Measurements from ENCODE around the gene FBXW5.

Gene FBXW5, protein sequence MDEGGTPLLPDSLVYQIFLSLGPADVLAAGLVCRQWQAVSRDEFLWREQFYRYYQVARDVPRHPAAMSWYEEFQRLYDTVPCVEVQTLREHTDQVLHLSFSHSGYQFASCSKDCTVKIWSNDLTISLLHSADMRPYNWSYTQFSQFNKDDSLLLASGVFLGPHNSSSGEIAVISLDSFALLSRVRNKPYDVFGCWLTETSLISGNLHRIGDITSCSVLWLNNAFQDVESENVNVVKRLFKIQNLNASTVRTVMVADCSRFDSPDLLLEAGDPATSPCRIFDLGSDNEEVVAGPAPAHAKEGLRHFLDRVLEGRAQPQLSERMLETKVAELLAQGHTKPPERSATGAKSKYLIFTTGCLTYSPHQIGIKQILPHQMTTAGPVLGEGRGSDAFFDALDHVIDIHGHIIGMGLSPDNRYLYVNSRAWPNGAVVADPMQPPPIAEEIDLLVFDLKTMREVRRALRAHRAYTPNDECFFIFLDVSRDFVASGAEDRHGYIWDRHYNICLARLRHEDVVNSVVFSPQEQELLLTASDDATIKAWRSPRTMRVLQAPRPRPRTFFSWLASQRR

GRCh38 chr9:136944519-136945332, at the start of gene FBXW5, which contains the start of gene C8G:
TSS of gene FBXW5 (minus strand) at chr9:136944738. CDS start at chr9:136944083, 655 bp downstream.
TSS of gene C8G (plus strand) at chr9:136945243. CDS start at chr9:136945321, 78 bp downstream.
- peaks cover 28% of the 10 kb centered on the region for H3K4me1 ChIP-seq (ENCODE audit: low read length)
- no peaks in the 10 kb centered on the region for H3K9me3 ChIP-seq (ENCODE audit: insufficient read depth, low read length)
- no peaks in the 10 kb centered on the region for H4K20me1 ChIP-seq (ENCODE audit: insufficient read depth, low read length)
- peaks cover 26% of the 10 kb centered on the region for H3K36me3 ChIP-seq (replicated peaks; ENCODE audit: low read depth, low read length)
- peak within 1 kb of the TSS; percentile 96 for H3K4me3 ChIP-seq (ENCODE audit: low read length)
- peak within 1 kb of the TSS; percentile 83 for H3K9ac ChIP-seq (ENCODE audit: low read length)
- peak within 1 kb of the TSS; percentile 56 for H3K27ac ChIP-seq (ENCODE audit: low read length)
- H3K4me2 ChIP-seq (ENCODE audit: low read length): peak within 1 kb of the TSS; percentile 83
- H3K27me3 ChIP-seq (ENCODE audit: low read depth, low read length): no peaks in the 10 kb centered on the region
- peaks cover 18% of the 10 kb centered on the region for H3K79me2 ChIP-seq (ENCODE audit: low read length)
- peak within 1 kb of the TSS; percentile 36; the same call in 1 of the 2 replicates for H2AFZ ChIP-seq (ENCODE audit: low read depth, low read length)
- TF ChIP-seq EZH2phosphoT487 (IDR thresholded peaks at IDR 0.05; ENCODE audit: low read depth) (no peak), CTCF (IDR thresholded peaks at IDR 0.05; ENCODE audit: low read depth, low read length) (peak; percentile 82)

DNA sequence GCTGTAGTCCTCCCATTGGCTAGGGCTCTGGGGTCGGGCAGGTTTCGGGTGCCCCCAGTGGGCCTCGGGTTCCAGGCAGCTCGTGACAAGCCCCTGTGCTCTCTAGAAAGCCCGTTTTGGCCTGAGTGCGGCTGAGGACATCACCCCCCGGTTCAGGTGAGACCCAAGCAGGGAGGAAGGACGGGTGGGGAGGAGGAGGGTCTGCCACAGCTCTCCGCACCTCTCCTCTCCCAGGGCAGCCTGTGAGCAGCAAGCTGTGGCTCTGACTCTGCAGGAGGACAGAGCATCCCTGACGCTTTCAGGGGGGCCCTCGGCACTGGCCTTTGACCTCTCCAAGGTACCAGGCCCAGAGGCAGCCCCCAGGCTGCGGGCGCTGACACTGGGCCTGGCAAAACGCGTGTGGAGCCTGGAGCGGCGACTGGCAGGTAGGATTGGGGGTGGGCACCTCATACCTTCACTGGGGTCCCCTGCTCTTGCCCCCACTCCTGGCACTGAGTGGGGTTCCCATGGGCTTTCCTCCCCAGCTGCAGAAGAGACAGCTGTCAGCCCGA, 48.4 kb upstream of the FBXW5 start:
- Histone ChIP-seq H3K4me3 (ENCODE audit: low read length) (peak overlapping the region; percentile 87), H3K36me3 (replicated peaks; ENCODE audit: low read depth, low read length) (peaks cover 7% of the 10 kb centered on the region), H3K27me3 (ENCODE audit: low read depth, low read length) (peaks cover 15% of the 10 kb centered on the region), H3K4me1 (ENCODE audit: low read length) (peaks cover 15% of the 10 kb centered on the region; the same call in 1 of the 2 replicates), H2AFZ (ENCODE audit: low read depth, low read length) (no peak overlapping the region), H4K20me1 (ENCODE audit: insufficient read depth, low read length) (no peaks in the 10 kb centered on the region), H3K9me3 (ENCODE audit: insufficient read depth, low read length) (no peaks in the 10 kb centered on the region), H3K4me2 (ENCODE audit: low read length) (peak overlapping the region; percentile 96), H3K9ac (ENCODE audit: low read length) (peak overlapping the region; percentile 72), H3K79me2 (ENCODE audit: low read length) (peaks cover 8% of the 10 kb centered on the region; the same call in 1 of the 2 replicates), H3K27ac (ENCODE audit: low read length) (peak overlapping the region; percentile 70)
- no peak for TF ChIP-seq CTCF (IDR thresholded peaks at IDR 0.05; ENCODE audit: low read depth, low read length)
- no peak for TF ChIP-seq EZH2phosphoT487 (IDR thresholded peaks at IDR 0.05; ENCODE audit: low read depth)

DNA sequence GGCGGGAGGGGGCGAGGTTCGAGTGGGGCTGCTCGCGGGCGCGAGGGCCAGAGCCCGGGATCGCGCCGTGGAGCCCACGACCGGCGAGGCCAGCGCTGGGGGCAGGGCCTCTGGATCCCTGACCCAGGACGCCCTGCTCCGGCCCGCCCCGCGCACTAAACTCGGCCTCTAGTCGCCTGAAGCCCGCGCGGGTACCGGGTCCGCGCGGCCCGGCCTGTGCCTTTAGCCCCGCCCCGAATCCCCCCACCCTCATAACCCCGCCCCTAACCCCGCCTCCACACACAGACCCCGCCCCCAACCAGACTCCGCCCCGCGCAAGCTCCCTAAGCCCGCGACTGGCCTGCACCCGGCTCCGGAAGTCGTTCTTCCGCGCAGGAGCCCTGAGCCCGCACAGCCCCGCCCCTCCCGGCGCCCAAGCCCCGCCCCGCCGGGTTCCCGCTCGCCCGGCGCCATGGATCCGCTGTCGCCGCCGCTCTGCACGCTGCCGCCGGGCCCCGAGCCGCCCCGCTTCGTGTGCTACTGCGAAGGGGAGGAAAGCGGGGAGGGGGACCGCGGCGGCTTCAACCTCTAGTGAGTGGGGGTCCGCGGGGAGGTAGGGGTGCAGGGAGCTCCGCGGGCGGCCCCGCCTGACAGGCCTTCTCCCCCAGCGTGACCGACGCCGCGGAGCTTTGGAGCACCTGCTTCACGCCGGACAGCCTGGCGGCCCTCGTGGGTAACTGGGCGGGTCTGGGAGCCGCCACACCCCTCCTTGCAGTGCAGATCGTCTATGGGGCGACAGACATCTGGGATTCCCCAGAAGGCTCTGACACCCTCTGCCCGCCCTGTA, 47.7 kb upstream of the FBXW5 start, which contains the start of gene PAXX:
Gene PAXX (plus strand): TSS at position 430 of the 826 bp plus-strand sequence. CDS start 22 bp downstream, at position 452.
- peak within 1 kb of the TSS; percentile 70 for H3K27ac ChIP-seq (ENCODE audit: low read length)
- peak within 1 kb of the TSS; percentile 96 for H3K4me2 ChIP-seq (ENCODE audit: low read length)
- H3K27me3 ChIP-seq (ENCODE audit: low read depth, low read length): peaks cover 8% of the 10 kb centered on the region
- peaks cover 7% of the 10 kb centered on the region for H3K36me3 ChIP-seq (replicated peaks; ENCODE audit: low read depth, low read length)
- no peaks in the 10 kb centered on the region for H4K20me1 ChIP-seq (ENCODE audit: insufficient read depth, low read length)
- peak within 1 kb of the TSS; percentile 72 for H3K9ac ChIP-seq (ENCODE audit: low read length)
- H3K79me2 ChIP-seq (ENCODE audit: low read length): peaks cover 8% of the 10 kb centered on the region; the same call in 1 of the 2 replicates
- no peak for TF ChIP-seq EZH2phosphoT487 (IDR thresholded peaks at IDR 0.05; ENCODE audit: low read depth)
- TF ChIP-seq CTCF (IDR thresholded peaks at IDR 0.05; ENCODE audit: low read depth, low read length): no peak
- no peaks in the 10 kb centered on the region for H3K9me3 ChIP-seq (ENCODE audit: insufficient read depth, low read length)
- peak within 1 kb of the TSS; percentile 87 for H3K4me3 ChIP-seq (ENCODE audit: low read length)
- peaks cover 10% of the 10 kb centered on the region; the same call in 1 of the 2 replicates for H3K4me1 ChIP-seq (ENCODE audit: low read length)
- 0 out of 2 replicates have a peak within 1 kb of the TSS, but pooled peaks have one; percentile 71 for H2AFZ ChIP-seq (ENCODE audit: low read depth, low read length)
